ENCODE results near the gene SUN1. TPM values are rescaled to one million over a fixed set of nuclear protein-coding genes. Genes with fewer than 3 reads are reported as not detected.

SUN1 gene
- total RNA-seq, 4 donors from 2014 or later = 78.0 to 113 (median 105) TPM

DNA sequence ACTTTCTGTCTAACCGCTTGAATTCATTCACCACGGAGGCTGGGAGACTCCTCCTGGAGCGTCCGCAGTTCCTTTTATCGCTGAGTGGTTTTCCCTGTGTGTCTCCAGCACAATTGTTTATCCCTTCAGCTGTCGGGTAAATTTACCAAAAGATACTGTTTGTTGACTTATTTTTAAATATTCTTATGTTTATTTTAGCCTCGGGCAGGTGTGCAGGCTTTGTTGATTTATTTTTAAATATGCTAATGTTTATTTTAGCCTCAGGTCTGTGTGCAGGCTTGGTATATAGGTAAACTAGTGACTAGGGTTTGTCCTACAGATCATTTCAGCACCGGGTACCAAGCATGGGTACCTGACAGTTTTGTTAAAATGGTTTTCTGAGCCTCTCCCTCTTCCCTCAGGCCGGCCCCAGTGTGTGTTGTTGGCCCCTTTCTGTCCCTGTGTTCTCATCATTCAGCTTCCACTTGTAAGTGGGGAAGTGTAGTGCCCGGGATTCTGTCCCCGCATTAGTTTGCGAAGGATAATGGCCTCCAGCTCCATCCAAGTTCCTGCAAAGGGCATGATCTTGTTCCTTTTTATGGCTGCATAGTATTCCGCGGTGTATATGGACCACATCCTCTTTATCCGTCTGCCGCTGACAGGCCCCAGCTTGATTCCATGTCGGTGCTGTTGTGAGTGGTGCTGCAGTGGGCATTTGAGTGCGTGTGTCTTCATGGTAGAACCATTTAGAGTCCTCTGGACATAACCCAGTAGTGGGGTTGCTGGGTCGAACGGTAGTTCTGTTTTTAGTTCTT, 49.4 kb downstream of the SUN1 start:
- Histone ChIP-seq H3K9me3 (no peaks in the 10 kb centered on the region), H3K27ac (no peak overlapping the region), H3K36me3 (peaks cover 2 to 34% (median 5%) of the 10 kb centered on the region in 3 donors), H3K4me3 (no peak overlapping the region), H3K4me1 (peaks cover 36 to 87% (median 49%) of the 10 kb centered on the region in 3 donors), H3K27me3 (no peaks in the 10 kb centered on the region)
- intact Hi-C loops (cut with DNase I) = no loop called here
- DNase-seq = no peak
- TF ChIP-seq, protein P1, sequence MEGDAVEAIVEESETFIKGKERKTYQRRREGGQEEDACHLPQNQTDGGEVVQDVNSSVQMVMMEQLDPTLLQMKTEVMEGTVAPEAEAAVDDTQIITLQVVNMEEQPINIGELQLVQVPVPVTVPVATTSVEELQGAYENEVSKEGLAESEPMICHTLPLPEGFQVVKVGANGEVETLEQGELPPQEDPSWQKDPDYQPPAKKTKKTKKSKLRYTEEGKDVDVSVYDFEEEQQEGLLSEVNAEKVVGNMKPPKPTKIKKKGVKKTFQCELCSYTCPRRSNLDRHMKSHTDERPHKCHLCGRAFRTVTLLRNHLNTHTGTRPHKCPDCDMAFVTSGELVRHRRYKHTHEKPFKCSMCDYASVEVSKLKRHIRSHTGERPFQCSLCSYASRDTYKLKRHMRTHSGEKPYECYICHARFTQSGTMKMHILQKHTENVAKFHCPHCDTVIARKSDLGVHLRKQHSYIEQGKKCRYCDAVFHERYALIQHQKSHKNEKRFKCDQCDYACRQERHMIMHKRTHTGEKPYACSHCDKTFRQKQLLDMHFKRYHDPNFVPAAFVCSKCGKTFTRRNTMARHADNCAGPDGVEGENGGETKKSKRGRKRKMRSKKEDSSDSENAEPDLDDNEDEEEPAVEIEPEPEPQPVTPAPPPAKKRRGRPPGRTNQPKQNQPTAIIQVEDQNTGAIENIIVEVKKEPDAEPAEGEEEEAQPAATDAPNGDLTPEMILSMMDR (IDR thresholded peaks at IDR 0.05) = no peak
- WGBS, 2 donors = 90% methylated on average over 19 to 20 of the region's 20 CpGs

DNA sequence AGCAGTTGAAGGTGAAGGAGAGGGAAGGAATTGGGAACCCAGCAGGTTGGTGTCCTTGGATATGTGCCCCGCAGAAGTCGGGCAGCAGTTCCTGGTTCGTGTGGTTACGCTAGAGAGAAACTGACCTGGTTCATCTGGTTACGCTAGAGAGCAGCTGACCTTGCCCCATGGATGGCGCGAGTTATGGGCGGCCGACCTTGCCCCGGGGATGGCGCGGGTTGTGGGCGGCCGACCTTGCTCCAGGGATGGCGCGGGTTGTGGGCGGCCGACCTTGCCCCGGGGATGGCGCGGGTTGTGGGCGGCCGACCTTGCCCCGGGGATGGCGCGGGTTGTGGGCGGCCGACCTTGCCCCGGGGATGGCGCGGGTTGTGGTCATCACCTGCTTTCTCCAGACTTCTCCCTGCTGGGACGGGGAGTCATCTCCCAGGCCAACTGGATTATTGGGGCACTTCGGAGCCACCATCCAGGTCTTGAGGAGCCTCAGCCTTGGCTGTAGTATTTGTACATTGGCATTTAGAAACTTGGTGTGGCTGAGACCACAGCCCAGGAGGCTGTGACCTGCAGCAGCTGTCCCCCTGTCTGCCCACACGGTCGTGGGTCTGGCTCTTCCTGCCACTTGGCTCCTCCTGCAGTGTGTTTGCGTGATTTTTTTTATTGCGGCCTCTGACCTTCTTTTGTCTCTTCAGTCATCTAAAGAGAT, 50.2 kb downstream of the SUN1 start:
- Histone ChIP-seq H3K4me1 (peaks cover 34 to 91% (median 53%) of the 10 kb centered on the region in 3 donors), H3K27ac (peak overlapping the region in 1 of 4 donors; percentile 9), H3K4me3 (no peak overlapping the region), H3K27me3 (no peaks in the 10 kb centered on the region), H3K36me3 (peaks cover 11 to 43% (median 13%) of the 10 kb centered on the region in 3 donors), H3K9me3 (no peaks in the 10 kb centered on the region)
- TF ChIP-seq, protein P1 (IDR thresholded peaks at IDR 0.05) = no peak
- no peak for TF ChIP-seq POLR2A (IDR thresholded peaks at IDR 0.05)
- intact Hi-C loops (cut with DNase I) = no loop called here
- no peak for DNase-seq
- WGBS, 2 donors = 75 to 90% methylated on average over 6 to 11 of the region's 37 CpGs

DNA sequence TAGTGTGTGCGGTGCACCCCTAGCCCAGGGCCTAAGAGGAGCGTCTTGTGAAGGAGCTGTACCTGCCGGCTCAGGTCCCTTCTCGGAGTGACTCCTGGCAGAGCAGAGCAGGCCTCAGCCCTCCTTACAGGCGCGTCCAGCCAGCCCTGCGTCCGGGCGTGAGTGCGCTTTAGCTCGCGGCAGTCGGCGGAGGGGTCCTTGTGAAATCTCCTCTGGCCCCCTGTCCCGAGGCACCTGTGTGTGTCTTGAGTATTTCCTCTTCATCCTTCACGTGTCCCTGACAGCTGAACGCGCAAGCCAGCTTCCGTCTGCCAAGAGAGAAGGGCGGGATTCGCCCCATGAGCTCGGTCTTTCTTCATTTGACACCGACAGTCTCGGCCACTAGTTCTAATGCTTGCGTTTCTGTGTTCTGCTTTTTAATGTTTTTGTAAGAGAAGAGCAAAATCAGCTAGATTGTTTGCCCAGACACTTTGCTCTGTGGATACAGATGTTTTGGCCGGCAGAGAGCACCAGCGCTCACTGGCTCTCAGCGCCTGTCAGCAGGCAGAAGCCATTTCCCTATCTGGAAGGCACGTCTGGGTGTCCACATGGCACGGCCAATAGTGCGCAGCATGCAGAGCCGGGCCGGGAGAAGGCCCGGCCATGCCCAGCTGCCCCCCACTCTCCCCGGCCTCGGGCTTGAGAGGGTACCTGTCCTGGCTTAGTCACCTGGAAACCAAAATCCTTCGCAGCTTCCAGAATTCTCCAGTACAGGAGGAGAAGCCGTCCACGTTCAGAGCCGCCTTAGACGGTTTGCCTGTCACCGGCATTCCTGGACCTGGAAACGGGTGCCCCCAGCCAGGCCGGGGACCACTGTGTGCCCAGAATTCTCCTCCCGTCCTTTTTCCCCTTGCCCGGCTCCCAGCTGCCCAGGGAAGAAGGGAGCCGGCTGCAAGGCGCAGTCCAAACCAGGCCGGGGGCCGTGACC, 51.1 kb downstream of the SUN1 start:
- no peak for DNase-seq
- H3K4me1 ChIP-seq = peaks cover 28 to 82% (median 48%) of the 10 kb centered on the region in 3 donors
- TF ChIP-seq, protein P1 (IDR thresholded peaks at IDR 0.05) = no peak
- no peak for TF ChIP-seq POLR2A (IDR thresholded peaks at IDR 0.05)
- peak overlapping the region in 2 of 4 donors; percentile 9 to 19 for H3K27ac ChIP-seq
- H3K9me3 ChIP-seq = no peaks in the 10 kb centered on the region
- intact Hi-C loops (cut with DNase I) = no loop called here
- WGBS, 2 donors = 80% methylated on average over 27 to 37 of the region's 50 CpGs
- H3K4me3 ChIP-seq = no peak overlapping the region
- no peaks in the 10 kb centered on the region for H3K27me3 ChIP-seq
- H3K36me3 ChIP-seq = peaks cover 17 to 51% (median 21%) of the 10 kb centered on the region in 3 donors

DNA sequence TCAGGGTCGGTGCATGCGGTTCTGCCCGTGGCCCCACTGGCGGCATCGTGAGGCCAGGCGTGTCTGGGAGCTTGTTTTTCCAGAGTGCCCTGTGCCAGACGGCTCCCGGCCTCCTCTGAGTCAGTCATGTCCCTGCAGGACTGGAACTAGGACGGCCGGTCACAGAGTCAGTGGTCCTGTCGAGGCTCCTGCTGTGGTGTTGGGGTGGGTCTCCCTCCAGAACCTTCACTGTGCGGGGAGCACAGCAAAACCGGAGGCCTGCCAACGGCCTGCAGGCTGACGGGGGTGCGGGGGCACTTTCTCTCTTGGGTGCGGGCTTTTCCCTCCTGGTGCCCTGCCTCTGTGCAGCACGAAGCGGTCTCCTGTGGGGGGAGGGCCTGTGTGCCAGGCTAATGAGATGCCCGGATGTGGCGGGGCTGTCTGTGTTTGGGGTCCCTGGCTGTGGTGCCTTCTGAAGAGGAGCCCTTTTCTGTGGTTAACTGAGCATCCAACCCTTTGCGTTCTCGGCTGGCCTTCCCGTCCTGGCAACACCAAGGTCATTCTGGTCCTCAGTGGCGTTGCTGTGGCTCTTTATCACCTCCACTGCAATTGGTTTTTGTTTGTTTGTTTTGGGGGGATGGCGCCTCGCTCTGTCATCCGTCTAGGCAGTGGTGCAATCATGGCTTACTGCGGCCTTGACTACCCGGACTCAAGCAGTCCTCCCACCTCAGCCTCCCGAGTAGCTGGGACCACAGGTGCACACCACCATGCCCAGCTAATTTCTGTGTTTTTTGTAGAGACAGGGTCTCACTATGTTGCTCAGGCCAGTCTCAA, 52.1 kb downstream of the SUN1 start:
- Histone ChIP-seq H3K36me3 (peaks cover 22 to 55% (median 23%) of the 10 kb centered on the region in 3 donors), H3K9me3 (no peaks in the 10 kb centered on the region), H3K4me3 (no peak overlapping the region), H3K27ac (peak overlapping the region in 2 of 4 donors; percentile 5 to 22), H3K27me3 (no peaks in the 10 kb centered on the region), H3K4me1 (peaks cover 17 to 72% (median 37%) of the 10 kb centered on the region in 3 donors)
- WGBS, 2 donors = 88 to 89% methylated on average over 7 to 12 of the region's 31 CpGs
- TF ChIP-seq, protein P1 (IDR thresholded peaks at IDR 0.05) = no peak
- TF ChIP-seq POLR2A (IDR thresholded peaks at IDR 0.05) = no peak
- no peak for DNase-seq
- intact Hi-C loops (cut with DNase I) = no loop called here
